GM19240 (cell line): Measurements from ENCODE around the gene KDR.

ENCODE experiments used
- DNase-seq: peaks from one replicate; pipeline ENCODE4 v3.0.0; 2011; ENCODE audit warnings: low spot score; ENCODE audit not compliant: insufficient read length

The KDR gene

GRCh38 chr4:55124322-55125076, 896 bp downstream of the KDR start:
- DNase-seq, result no peak

- DNase-seq, result no peak
Measured at GRCh38 chr4:55123791-55124190, 1.6 kb downstream of the KDR start.

- DNase-seq, result no peak
Measured at GRCh38 chr4:55122235-55122634, 3.2 kb downstream of the KDR start.

- DNase-seq, result no peak
Measured at GRCh38 chr4:55121246-55121645, 4.1 kb downstream of the KDR start.

GRCh38 chr4:55118397-55118796, 7.0 kb downstream of the KDR start:
- no peak for DNase-seq

- no peak for DNase-seq
Measured at GRCh38 chr4:55117511-55117910, 7.9 kb downstream of the KDR start.

- DNase-seq, result no peak
Measured at GRCh38 chr4:55116450-55116849, 8.9 kb downstream of the KDR start.

- no peak for DNase-seq
Measured at GRCh38 chr4:55111601-55112000, 13.8 kb downstream of the KDR start.

- DNase-seq, result no peak
Measured at GRCh38 chr4:55110131-55110530, 15.3 kb downstream of the KDR start.

- no peak for DNase-seq
Measured at GRCh38 chr4:55107054-55107453, 18.3 kb downstream of the KDR start.

GRCh38 chr4:55103224-55103623, 22.2 kb downstream of the KDR start:
- DNase-seq, result no peak

- no peak for DNase-seq
Measured at GRCh38 chr4:55099816-55100215, 25.6 kb downstream of the KDR start.

- DNase-seq, result no peak
Measured at GRCh38 chr4:55098456-55099204, 26.8 kb downstream of the KDR start.

- DNase-seq, result no peak
Measured at GRCh38 chr4:55096619-55097018, 28.8 kb downstream of the KDR start.

GRCh38 chr4:55096045-55096444, 29.4 kb downstream of the KDR start:
- DNase-seq, result no peak

GRCh38 chr4:55092504-55092903, 32.9 kb downstream of the KDR start:
- DNase-seq, result no peak

GRCh38 chr4:55089916-55090315, 35.5 kb downstream of the KDR start:
- DNase-seq, result no peak

- no peak for DNase-seq
Measured at GRCh38 chr4:55087913-55088260, 37.5 kb downstream of the KDR start.

GRCh38 chr4:55087009-55087912, 38.1 kb downstream of the KDR start:
- DNase-seq, result no peak

GRCh38 chr4:55086578-55086977, 38.8 kb downstream of the KDR start:
- no peak for DNase-seq

- no peak for DNase-seq
Measured at GRCh38 chr4:55083735-55084134, 41.7 kb downstream of the KDR start.

GRCh38 chr4:55082756-55083155, 42.6 kb downstream of the KDR start:
- no peak for DNase-seq
